Left lung (tissue), 10 donors: ENCODE measurements around the gene MCM8. TPM values are rescaled to one million over a fixed set of nuclear protein-coding genes. Genes with fewer than 3 reads are reported as not detected.
"Not testable (repeated sequence)": the region's sequence is repeated elsewhere in the genome, so short reads cannot be mapped to it uniquely, and the experiment has no call there.

Source experiments
- ATAC-seq: fragments of 200-7000 bp; cut with Tn5 transposase; one replicate; pipeline ENCODE4 v1.9.1; 2020; ENCODE audit warnings: moderate library complexity
- DNase-seq, 4 donors: peaks; one replicate each; pipeline ENCODE4 v3.0.0-alpha.2; 2013 to 2020
- H3K27ac ChIP-seq, 2 donors: fragments of 200-600 bp; sonication (generic) in 1 of 2; one replicate each; pipeline versions ENCODE4 v1.5.0 to v1.8.0; 2020 to 2021
- H3K27me3 ChIP-seq, 2 donors: fragments of 200-600 bp; sonication (generic) in 1 of 2; one replicate each; pipeline versions ENCODE4 v1.5.0 to v1.8.0; 2020 to 2021
- H3K36me3 ChIP-seq, 2 donors: fragments of 200-600 bp; sonication (generic) in 1 of 2; one replicate each; pipeline versions ENCODE4 v1.5.0 to v1.8.0; 2020 to 2021
- H3K4me1 ChIP-seq, 2 donors: fragments of 200-600 bp; one replicate each; pipeline ENCODE4 v1.8.0; 2021
- H3K4me3 ChIP-seq, 2 donors: fragments of 200-600 bp; sonication (generic) in 1 of 2; one replicate each; pipeline versions ENCODE4 v1.5.0 to v1.8.0; 2020 to 2021; ENCODE audit warnings: mild to moderate bottlenecking in 1 of 2
- H3K9me3 ChIP-seq, 2 donors: fragments of 200-600 bp; sonication (generic) in 1 of 2; one replicate each; pipeline versions ENCODE4 v1.5.0 to v1.8.0; 2020 to 2021
- intact Hi-C, 2 donors: fragments of 100-400 bp; cut with DNase I; formaldehyde crosslinking; loops; one replicate each; pipeline versions ENCODE4 v1.11.2 to v1.14.2; 2022
- polyA plus RNA-seq, 6 donors: library from polyadenylated mRNA; unstranded; fragments of 120-200 nt; gene quantifications; one replicate each; pipeline ENCODE4 v1.2.1, GENCODE V29; 2013; ENCODE audit not compliant: insufficient read length in 6 of 6
- total RNA-seq, 2 donors: library from RNA; stranded (reverse); fragmentation: NEBNext Ultra II Directional; extraction: Animal tissue kit (Norgen Biotek cat#: 25700); gene quantifications; one replicate each; pipeline ENCODE4 v1.2.1, GENCODE V29; 2021
- TF ChIP-seq, protein P1 (sequence below), 2 donors: fragments of 200-600 bp; sonication (generic) in 1 of 2; IDR thresholded peaks; one replicate each; pipeline versions ENCODE4 v1.5.0 to v1.8.0; 2021; ENCODE audit warnings: antibody characterized with exemption in 2 of 2
- donor health status: DM: no; HTN: yes; CAD: no.
- donor health status: DM: no; HTN: no; CAD: no.

Gene MCM8
- total and polyA plus RNA-seq, 8 donors, result 6.4 to 20.2 (median 15.3) TPM

DNA sequence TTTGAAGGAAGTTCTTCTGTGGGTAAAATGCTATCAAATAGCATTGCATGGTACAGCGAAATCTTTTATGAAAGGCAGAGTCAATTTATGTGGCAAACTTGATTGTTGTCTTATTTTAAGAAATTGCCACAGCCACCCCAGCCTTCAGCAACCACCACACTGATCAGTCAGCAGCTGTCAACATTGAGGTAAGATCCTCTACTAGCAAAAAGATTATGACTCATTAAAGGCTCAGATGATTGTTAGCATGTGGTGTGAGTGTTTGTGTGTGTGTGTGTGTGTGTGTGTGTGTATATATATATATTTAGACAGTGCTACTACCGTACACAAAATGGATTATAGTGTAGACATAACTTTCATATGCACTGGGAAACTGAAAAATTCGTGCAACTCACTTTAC is 75.6 kb downstream of the MCM8 start:
- Histone ChIP-seq H3K4me3 (no peak overlapping the region), H3K27me3 (no peaks in the 10 kb centered on the region), H3K27ac (no peak overlapping the region), H3K4me1 (peaks cover 0 to 11% of the 10 kb centered on the region in 2 donors), H3K9me3 (no peaks in the 10 kb centered on the region), H3K36me3 (peaks cover 0 to 48% of the 10 kb centered on the region in 2 donors)
- DNase-seq (no peak), ATAC-seq (no peak)
- TF ChIP-seq, protein P1, sequence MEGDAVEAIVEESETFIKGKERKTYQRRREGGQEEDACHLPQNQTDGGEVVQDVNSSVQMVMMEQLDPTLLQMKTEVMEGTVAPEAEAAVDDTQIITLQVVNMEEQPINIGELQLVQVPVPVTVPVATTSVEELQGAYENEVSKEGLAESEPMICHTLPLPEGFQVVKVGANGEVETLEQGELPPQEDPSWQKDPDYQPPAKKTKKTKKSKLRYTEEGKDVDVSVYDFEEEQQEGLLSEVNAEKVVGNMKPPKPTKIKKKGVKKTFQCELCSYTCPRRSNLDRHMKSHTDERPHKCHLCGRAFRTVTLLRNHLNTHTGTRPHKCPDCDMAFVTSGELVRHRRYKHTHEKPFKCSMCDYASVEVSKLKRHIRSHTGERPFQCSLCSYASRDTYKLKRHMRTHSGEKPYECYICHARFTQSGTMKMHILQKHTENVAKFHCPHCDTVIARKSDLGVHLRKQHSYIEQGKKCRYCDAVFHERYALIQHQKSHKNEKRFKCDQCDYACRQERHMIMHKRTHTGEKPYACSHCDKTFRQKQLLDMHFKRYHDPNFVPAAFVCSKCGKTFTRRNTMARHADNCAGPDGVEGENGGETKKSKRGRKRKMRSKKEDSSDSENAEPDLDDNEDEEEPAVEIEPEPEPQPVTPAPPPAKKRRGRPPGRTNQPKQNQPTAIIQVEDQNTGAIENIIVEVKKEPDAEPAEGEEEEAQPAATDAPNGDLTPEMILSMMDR (IDR thresholded peaks at IDR 0.05), result no peak
- intact Hi-C loops, result no loop called here

- TF ChIP-seq, protein P1 (IDR thresholded peaks at IDR 0.05), result no peak
- no peak for ATAC-seq
- Histone ChIP-seq H3K4me1 (peaks cover 0 to 18% of the 10 kb centered on the region in 2 donors), H3K27me3 (no peaks in the 10 kb centered on the region), H3K36me3 (peaks cover 0 to 55% of the 10 kb centered on the region in 2 donors), H3K9me3 (no peaks in the 10 kb centered on the region), H3K4me3 (no peak overlapping the region), H3K27ac (no peak overlapping the region)
- no peak for DNase-seq
- intact Hi-C loops, result no loop called here
These were observed 78.4 kb downstream of the MCM8 start for GRCh38 chr20:6028818-6029217.

GRCh38 chr20:6029538-6029937 is 79.1 kb downstream of the MCM8 start:
- H3K27ac ChIP-seq, result no peak overlapping the region

DNA sequence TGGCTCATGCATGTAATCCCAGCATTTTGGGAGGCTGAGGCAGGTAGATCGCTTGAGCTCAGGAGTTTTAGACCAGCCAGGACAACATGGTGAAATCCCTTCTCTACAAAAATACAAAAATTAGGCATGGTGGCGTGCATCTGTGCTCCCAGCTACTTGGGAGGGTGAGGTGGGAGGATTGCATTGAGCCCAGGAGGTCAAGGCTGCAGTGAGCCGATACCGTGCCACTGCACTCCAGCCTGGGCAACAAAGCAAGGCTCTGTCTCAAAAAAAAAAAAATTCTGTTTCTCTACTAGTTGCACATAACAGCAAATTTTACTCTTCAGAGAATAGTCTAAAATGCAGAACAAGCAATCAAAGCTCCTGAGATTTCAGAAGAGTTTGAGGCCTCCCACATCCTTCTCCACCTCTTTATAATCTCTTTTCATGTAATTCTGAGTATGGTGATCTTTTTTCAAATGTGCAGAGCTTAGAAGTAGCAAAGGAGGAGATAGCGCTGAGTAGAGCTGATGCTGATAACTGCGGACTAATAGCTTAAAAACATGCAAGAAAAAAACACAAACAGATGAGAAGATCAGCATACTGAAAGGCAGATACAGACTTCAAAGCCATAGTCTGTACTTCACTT is 80.1 kb downstream of the MCM8 start:
- Histone ChIP-seq H3K27ac (no peak overlapping the region), H3K4me1 (peaks cover 0 to 31% of the 10 kb centered on the region in 2 donors), H3K4me3 (no peak overlapping the region), H3K9me3 (no peaks in the 10 kb centered on the region), H3K27me3 (no peaks in the 10 kb centered on the region), H3K36me3 (peaks cover 0 to 54% of the 10 kb centered on the region in 2 donors)
- intact Hi-C loops, result no loop called here
- TF ChIP-seq, protein P1 (IDR thresholded peaks at IDR 0.05), result no peak
- ATAC-seq (no peak), DNase-seq (no peak)

More at GRCh38 chr20:6029538-6029937, 79.1 kb downstream of the MCM8 start:
- Histone ChIP-seq H3K9me3 (no peaks in the 10 kb centered on the region), H3K27me3 (no peaks in the 10 kb centered on the region), H3K4me3 (no peak overlapping the region), H3K4me1 (peaks cover 0 to 25% of the 10 kb centered on the region in 2 donors), H3K36me3 (peaks cover 0 to 55% of the 10 kb centered on the region in 2 donors)
- no peak for ATAC-seq
- DNase-seq, result no peak
- intact Hi-C loops, result no loop called here
- TF ChIP-seq, protein P1 (IDR thresholded peaks at IDR 0.05), result no peak

DNA sequence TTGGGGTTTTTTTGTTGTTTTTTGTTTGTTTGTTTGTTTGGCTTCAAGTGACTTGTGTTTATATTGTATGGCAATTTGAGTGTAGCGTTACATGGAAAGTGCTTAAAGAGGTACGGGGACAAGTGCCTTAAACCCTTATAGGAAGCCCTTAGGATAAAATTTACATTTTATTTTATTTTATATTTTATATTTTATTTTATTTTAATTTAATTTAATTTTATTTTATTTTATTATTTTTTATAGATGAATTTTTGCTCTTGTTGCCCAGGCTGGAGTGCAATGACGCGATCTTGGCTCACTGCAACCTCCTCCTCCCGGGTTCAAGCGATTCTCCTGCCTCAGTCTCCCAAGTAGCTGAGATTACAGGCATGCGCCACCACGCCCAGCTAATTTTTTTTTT is 82.5 kb downstream of the MCM8 start:
- H3K27ac ChIP-seq, intact Hi-C loops, H3K4me3 ChIP-seq, H3K9me3 ChIP-seq, ATAC-seq, DNase-seq, H3K27me3 ChIP-seq: not testable (repeated sequence)
- H3K36me3 ChIP-seq, result peaks cover 0 to 60% of the 10 kb centered on the region in 2 donors
- peaks cover 0 to 31% of the 10 kb centered on the region in 2 donors for H3K4me1 ChIP-seq
